DMS153 treated with DMSO at 0.1 percent for 48 hours (cell line): ENCODE results near the gene ALPI.
A peak's percentile ranks its signal among the peaks of the same experiment; 100 is the strongest.

Experiments
- DNase-seq: peaks from one replicate; lab custom pipeline; 2025; ENCODE audit not compliant: unreplicated experiment; lab: John Stamatoyannopoulos, UW

Gene ALPI

GRCh38 chr2:232459419-232460035, 3.6 kb downstream of the ALPI start:
- DNase-seq, result no peak

GRCh38 chr2:232460171-232460570, 4.2 kb downstream of the ALPI start:
- no peak for DNase-seq

GRCh38 chr2:232463701-232464543, 8.0 kb downstream of the ALPI start:
- no peak for DNase-seq

GRCh38 chr2:232464544-232464885, 8.6 kb downstream of the ALPI start:
- no peak for DNase-seq

GRCh38 chr2:232465061-232465460, 9.1 kb downstream of the ALPI start:
- no peak for DNase-seq

GRCh38 chr2:232466221-232466620, 10.3 kb downstream of the ALPI start:
- DNase-seq, result no peak

- DNase-seq, result peak; percentile 31
Observed at GRCh38 chr2:232473467-232473890, 17.5 kb downstream of the ALPI start.

GRCh38 chr2:232476045-232476444, 20.1 kb downstream of the ALPI start:
- no peak for DNase-seq

- no peak for DNase-seq
Observed at GRCh38 chr2:232476791-232477190, 20.8 kb downstream of the ALPI start.

GRCh38 chr2:232477751-232478510, 22.0 kb downstream of the ALPI start:
- no peak for DNase-seq

- no peak for DNase-seq
Observed at GRCh38 chr2:232478571-232479340, 22.8 kb downstream of the ALPI start.

GRCh38 chr2:232479341-232480200, 23.6 kb downstream of the ALPI start:
- no peak for DNase-seq

GRCh38 chr2:232480201-232481190, 24.5 kb downstream of the ALPI start:
- no peak for DNase-seq

GRCh38 chr2:232481322-232482140, 25.6 kb downstream of the ALPI start:
- no peak for DNase-seq

- no peak for DNase-seq
Observed at GRCh38 chr2:232482301-232483238, 26.6 kb downstream of the ALPI start.

- DNase-seq, result no peak
Observed at GRCh38 chr2:232483311-232483922, 27.5 kb downstream of the ALPI start.
